GM19467 (cell line): ENCODE data around the gene POLR1A.

Experiments
- ATAC-seq: cut with Tn5 transposase; IDR thresholded peaks from one replicate; pipeline ENCODE4 v1.9.1; 2021; ENCODE audit warnings: mild to moderate bottlenecking, moderate library complexity; ENCODE audit not compliant: unreplicated experiment

POLR1A gene

GRCh38 chr2:85984788-85985187, 120.9 kb downstream of the POLR1A start:
- ATAC-seq, result no peak

- ATAC-seq, result no peak
These were observed 121.9 kb downstream of the POLR1A start for GRCh38 chr2:85983766-85984165.

GRCh38 chr2:85981579-85982247, 124.0 kb downstream of the POLR1A start:
- ATAC-seq, result no peak

- no peak for ATAC-seq
These were observed 126.6 kb downstream of the POLR1A start for GRCh38 chr2:85978883-85979780.

- ATAC-seq, result no peak
These were observed 129.4 kb downstream of the POLR1A start for GRCh38 chr2:85976106-85976920.

DNA sequence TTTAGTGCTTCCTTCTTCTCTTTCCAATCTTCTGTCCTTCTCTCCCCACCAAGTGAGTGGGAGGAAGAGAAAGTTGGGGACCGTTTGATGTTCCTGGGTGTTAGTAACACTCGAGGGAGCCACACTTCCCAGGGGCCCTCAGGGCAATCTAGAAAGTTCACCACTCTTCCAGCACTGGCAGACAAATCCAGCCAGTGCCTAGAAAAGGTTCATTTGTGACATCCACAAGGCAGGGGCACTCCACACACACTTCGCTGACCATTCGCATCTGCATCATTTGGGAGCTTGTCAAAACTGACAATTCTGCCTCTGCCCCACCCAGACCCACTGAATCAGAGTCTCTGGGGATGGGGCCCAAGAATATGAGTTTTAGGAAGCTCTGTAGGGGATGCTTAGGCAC, 130.1 kb downstream of the POLR1A start:
- no peak for ATAC-seq

DNA sequence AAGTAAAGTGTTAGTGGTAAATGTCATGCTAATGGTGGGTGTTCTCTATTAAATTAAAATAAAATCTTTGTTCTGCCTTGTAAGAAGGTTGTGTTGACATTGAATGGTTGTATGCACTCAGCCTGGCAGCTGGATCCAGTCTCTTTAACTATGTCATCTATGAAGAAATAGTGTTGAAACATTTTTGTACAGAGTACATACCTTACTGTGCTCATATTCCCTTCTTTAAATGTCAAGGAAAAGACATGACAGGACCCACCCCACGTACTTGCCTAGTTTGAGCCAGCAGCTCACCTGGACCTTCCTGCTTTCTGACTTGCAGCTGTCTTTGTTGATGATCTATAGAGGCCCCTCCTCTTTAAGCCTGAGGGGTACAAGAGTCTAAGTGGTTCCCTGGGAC, 131.3 kb downstream of the POLR1A start:
- no peak for ATAC-seq

- ATAC-seq, result no peak
These were observed 133.3 kb downstream of the POLR1A start for GRCh38 chr2:85972355-85972754.

- ATAC-seq, result no peak
These were observed 134.3 kb downstream of the POLR1A start for GRCh38 chr2:85971366-85971765.
